ES-I3 (cell line): ENCODE data around the gene LAMB4.

Experiments
- H3K36me3 ChIP-seq: 2 replicates; pipeline ENCODE4 v1.6.1; 2013; ENCODE audit warnings: mild to moderate bottlenecking, low read length, control low read depth, moderate library complexity; ENCODE audit not compliant: insufficient read depth
- H3K4me1 ChIP-seq: 2 replicates; pipeline ENCODE4 v1.6.1; 2013; ENCODE audit warnings: mild to moderate bottlenecking, control low read depth, low read length; ENCODE audit not compliant: insufficient read depth
- H3K9ac ChIP-seq: 2 replicates; pipeline ENCODE4 v1.6.1; 2013; ENCODE audit warnings: low read depth, mild to moderate bottlenecking, low read length, moderate library complexity
- H3K9me3 ChIP-seq: 2 replicates; pipeline ENCODE4 v1.6.1; 2013; ENCODE audit warnings: mild to moderate bottlenecking, low read length, moderate library complexity; ENCODE audit not compliant: control insufficient read depth, insufficient read depth

LAMB4 gene

GRCh38 chr7:108087778-108088177 lies 42.4 kb downstream of the LAMB4 start:
- Histone ChIP-seq H3K4me1 (no peaks in the 10 kb centered on the region), H3K9me3 (no peaks in the 10 kb centered on the region), H3K36me3 (no peaks in the 10 kb centered on the region), H3K9ac (no peak overlapping the region)

GRCh38 chr7:108086962-108087361 lies 43.2 kb downstream of the LAMB4 start:
- Histone ChIP-seq H3K9me3 (no peaks in the 10 kb centered on the region; the same call in 1 of the 2 replicates), H3K4me1 (no peaks in the 10 kb centered on the region), H3K9ac (no peak overlapping the region), H3K36me3 (no peaks in the 10 kb centered on the region)

GRCh38 chr7:108086546-108086945 lies 43.6 kb downstream of the LAMB4 start:
- Histone ChIP-seq H3K4me1 (no peaks in the 10 kb centered on the region), H3K9ac (no peak overlapping the region), H3K9me3 (no peaks in the 10 kb centered on the region; the same call in 1 of the 2 replicates), H3K36me3 (no peaks in the 10 kb centered on the region)

- Histone ChIP-seq H3K9me3 (no peaks in the 10 kb centered on the region; the same call in 1 of the 2 replicates), H3K4me1 (no peaks in the 10 kb centered on the region), H3K36me3 (no peaks in the 10 kb centered on the region), H3K9ac (no peak overlapping the region)
These were observed 46.2 kb downstream of the LAMB4 start for GRCh38 chr7:108083980-108084379.

GRCh38 chr7:108079648-108080591 lies 50.2 kb downstream of the LAMB4 start:
- no peaks in the 10 kb centered on the region for H3K36me3 ChIP-seq
- H3K4me1 ChIP-seq: no peaks in the 10 kb centered on the region
- H3K9me3 ChIP-seq: no peaks in the 10 kb centered on the region; the same call in 1 of the 2 replicates
- H3K9ac ChIP-seq: no peak overlapping the region

GRCh38 chr7:108079276-108079647 lies 50.9 kb downstream of the LAMB4 start:
- H3K9ac ChIP-seq: no peak overlapping the region
- no peaks in the 10 kb centered on the region for H3K36me3 ChIP-seq
- no peaks in the 10 kb centered on the region; the same call in 1 of the 2 replicates for H3K9me3 ChIP-seq
- H3K4me1 ChIP-seq: no peaks in the 10 kb centered on the region

- Histone ChIP-seq H3K4me1 (no peaks in the 10 kb centered on the region), H3K36me3 (no peaks in the 10 kb centered on the region), H3K9me3 (no peaks in the 10 kb centered on the region; the same call in 1 of the 2 replicates), H3K9ac (no peak overlapping the region)
These were observed 51.5 kb downstream of the LAMB4 start for GRCh38 chr7:108078691-108079090.

- no peaks in the 10 kb centered on the region for H3K36me3 ChIP-seq
- H3K9ac ChIP-seq: no peak overlapping the region
- no peaks in the 10 kb centered on the region for H3K4me1 ChIP-seq
- H3K9me3 ChIP-seq: no peaks in the 10 kb centered on the region; the same call in 1 of the 2 replicates
These were observed 51.9 kb downstream of the LAMB4 start for GRCh38 chr7:108078211-108078673.

- Histone ChIP-seq H3K9me3 (no peaks in the 10 kb centered on the region; the same call in 1 of the 2 replicates), H3K36me3 (no peaks in the 10 kb centered on the region), H3K4me1 (no peaks in the 10 kb centered on the region), H3K9ac (no peak overlapping the region)
These were observed 52.5 kb downstream of the LAMB4 start for GRCh38 chr7:108077709-108078108.

GRCh38 chr7:108076156-108076555 lies 54.0 kb downstream of the LAMB4 start:
- Histone ChIP-seq H3K36me3 (no peaks in the 10 kb centered on the region), H3K9ac (no peak overlapping the region), H3K9me3 (no peaks in the 10 kb centered on the region), H3K4me1 (no peaks in the 10 kb centered on the region)

- no peaks in the 10 kb centered on the region for H3K4me1 ChIP-seq
- H3K9me3 ChIP-seq: no peaks in the 10 kb centered on the region
- H3K36me3 ChIP-seq: no peaks in the 10 kb centered on the region
- no peak overlapping the region for H3K9ac ChIP-seq
These were observed 56.7 kb downstream of the LAMB4 start for GRCh38 chr7:108073305-108074070.

GRCh38 chr7:108072739-108073138 lies 57.4 kb downstream of the LAMB4 start:
- no peaks in the 10 kb centered on the region for H3K9me3 ChIP-seq
- H3K4me1 ChIP-seq: no peaks in the 10 kb centered on the region
- H3K9ac ChIP-seq: no peak overlapping the region
- H3K36me3 ChIP-seq: no peaks in the 10 kb centered on the region

GRCh38 chr7:108072116-108072515 lies 58.0 kb downstream of the LAMB4 start:
- no peaks in the 10 kb centered on the region; the same call in 1 of the 2 replicates for H3K4me1 ChIP-seq
- no peaks in the 10 kb centered on the region for H3K9me3 ChIP-seq
- no peak overlapping the region for H3K9ac ChIP-seq
- no peaks in the 10 kb centered on the region for H3K36me3 ChIP-seq

- Histone ChIP-seq H3K9me3 (no peaks in the 10 kb centered on the region), H3K9ac (no peak overlapping the region), H3K36me3 (no peaks in the 10 kb centered on the region), H3K4me1 (peaks cover 3% of the 10 kb centered on the region; the same call in 1 of the 2 replicates)
These were observed 58.6 kb downstream of the LAMB4 start for GRCh38 chr7:108071551-108071950.
